AG09309 (cell line): ENCODE data around the gene C10orf105.

Source experiments
- DNase-seq: peaks from one replicate; pipeline ENCODE4 v3.0.0-alpha.2; 2010; ENCODE audit warnings: low read depth
- H3K4me3 ChIP-seq: 2 replicates; pipeline ENCODE4 v1.5.1; 2011; ENCODE audit warnings: mild to moderate bottlenecking, low read depth, low read length, moderate library complexity; ENCODE audit not compliant: control insufficient read depth
- CTCF ChIP-seq: IDR thresholded peaks from 2 replicates; pipeline ENCODE4 v1.5.1; 2011; ENCODE audit warnings: mild to moderate bottlenecking, low read depth, low read length, inconsistent platforms; ENCODE audit not compliant: insufficient read depth, control insufficient read depth; ENCODE audit errors: missing control alignments

C10orf105 gene

GRCh38 chr10:71755179-71755879 is 35.8 kb upstream of the C10orf105 start:
- DNase-seq, result no peak
- H3K4me3 ChIP-seq, result no peak overlapping the region
- TF ChIP-seq CTCF, result no peak

GRCh38 chr10:71754562-71754961 is 35.0 kb upstream of the C10orf105 start:
- DNase-seq, result no peak
- H3K4me3 ChIP-seq, result no peak overlapping the region
- no peak for TF ChIP-seq CTCF

- no peak for TF ChIP-seq CTCF
- H3K4me3 ChIP-seq, result no peak overlapping the region
- no peak for DNase-seq
These were observed 34.5 kb upstream of the C10orf105 start for GRCh38 chr10:71753960-71754505.

- no peak for DNase-seq
- TF ChIP-seq CTCF, result no peak
- no peak overlapping the region for H3K4me3 ChIP-seq
These were observed 33.7 kb upstream of the C10orf105 start for GRCh38 chr10:71753091-71753959.

GRCh38 chr10:71752391-71753090 is 33.0 kb upstream of the C10orf105 start:
- H3K4me3 ChIP-seq, result no peak overlapping the region
- TF ChIP-seq CTCF, result no peak
- no peak for DNase-seq

GRCh38 chr10:71751515-71752224 is 32.1 kb upstream of the C10orf105 start:
- no peak for DNase-seq
- no peak for TF ChIP-seq CTCF

More at GRCh38 chr10:71751515-71752224, 32.1 kb upstream of the C10orf105 start:
- no peak overlapping the region for H3K4me3 ChIP-seq
